Measurements from ENCODE around the gene ELAPOR2.

DNA sequence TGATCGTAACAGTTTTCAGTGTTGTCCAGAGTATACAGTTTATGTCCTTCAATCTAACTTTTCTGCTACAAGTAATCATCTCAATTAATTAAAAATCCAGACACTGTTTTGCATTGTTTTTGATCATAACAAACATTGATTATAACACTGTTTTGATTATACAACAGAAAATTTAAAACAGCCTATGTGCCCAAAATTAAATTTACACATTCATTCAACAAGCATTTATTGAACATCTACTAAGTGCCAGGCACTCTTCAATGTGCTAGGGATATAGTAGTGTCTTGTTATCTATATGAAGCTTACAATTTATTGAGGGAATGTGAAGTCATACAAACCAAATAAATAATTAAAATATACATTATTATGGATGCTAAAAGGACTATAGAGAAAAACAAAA lies 10.6 kb downstream of the ELAPOR2 start:
- TF ChIP-seq, protein P1, sequence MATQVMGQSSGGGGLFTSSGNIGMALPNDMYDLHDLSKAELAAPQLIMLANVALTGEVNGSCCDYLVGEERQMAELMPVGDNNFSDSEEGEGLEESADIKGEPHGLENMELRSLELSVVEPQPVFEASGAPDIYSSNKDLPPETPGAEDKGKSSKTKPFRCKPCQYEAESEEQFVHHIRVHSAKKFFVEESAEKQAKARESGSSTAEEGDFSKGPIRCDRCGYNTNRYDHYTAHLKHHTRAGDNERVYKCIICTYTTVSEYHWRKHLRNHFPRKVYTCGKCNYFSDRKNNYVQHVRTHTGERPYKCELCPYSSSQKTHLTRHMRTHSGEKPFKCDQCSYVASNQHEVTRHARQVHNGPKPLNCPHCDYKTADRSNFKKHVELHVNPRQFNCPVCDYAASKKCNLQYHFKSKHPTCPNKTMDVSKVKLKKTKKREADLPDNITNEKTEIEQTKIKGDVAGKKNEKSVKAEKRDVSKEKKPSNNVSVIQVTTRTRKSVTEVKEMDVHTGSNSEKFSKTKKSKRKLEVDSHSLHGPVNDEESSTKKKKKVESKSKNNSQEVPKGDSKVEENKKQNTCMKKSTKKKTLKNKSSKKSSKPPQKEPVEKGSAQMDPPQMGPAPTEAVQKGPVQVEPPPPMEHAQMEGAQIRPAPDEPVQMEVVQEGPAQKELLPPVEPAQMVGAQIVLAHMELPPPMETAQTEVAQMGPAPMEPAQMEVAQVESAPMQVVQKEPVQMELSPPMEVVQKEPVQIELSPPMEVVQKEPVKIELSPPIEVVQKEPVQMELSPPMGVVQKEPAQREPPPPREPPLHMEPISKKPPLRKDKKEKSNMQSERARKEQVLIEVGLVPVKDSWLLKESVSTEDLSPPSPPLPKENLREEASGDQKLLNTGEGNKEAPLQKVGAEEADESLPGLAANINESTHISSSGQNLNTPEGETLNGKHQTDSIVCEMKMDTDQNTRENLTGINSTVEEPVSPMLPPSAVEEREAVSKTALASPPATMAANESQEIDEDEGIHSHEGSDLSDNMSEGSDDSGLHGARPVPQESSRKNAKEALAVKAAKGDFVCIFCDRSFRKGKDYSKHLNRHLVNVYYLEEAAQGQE (IDR thresholded peaks at IDR 0.05; ENCODE audit: insufficient replicate concordance, low read depth) = no peak
- TF ChIP-seq POLR2AphosphoS5 (IDR thresholded peaks at IDR 0.05; ENCODE audit: low read depth) = no peak
- TF ChIP-seq, protein P2, sequence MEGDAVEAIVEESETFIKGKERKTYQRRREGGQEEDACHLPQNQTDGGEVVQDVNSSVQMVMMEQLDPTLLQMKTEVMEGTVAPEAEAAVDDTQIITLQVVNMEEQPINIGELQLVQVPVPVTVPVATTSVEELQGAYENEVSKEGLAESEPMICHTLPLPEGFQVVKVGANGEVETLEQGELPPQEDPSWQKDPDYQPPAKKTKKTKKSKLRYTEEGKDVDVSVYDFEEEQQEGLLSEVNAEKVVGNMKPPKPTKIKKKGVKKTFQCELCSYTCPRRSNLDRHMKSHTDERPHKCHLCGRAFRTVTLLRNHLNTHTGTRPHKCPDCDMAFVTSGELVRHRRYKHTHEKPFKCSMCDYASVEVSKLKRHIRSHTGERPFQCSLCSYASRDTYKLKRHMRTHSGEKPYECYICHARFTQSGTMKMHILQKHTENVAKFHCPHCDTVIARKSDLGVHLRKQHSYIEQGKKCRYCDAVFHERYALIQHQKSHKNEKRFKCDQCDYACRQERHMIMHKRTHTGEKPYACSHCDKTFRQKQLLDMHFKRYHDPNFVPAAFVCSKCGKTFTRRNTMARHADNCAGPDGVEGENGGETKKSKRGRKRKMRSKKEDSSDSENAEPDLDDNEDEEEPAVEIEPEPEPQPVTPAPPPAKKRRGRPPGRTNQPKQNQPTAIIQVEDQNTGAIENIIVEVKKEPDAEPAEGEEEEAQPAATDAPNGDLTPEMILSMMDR (IDR thresholded peaks at IDR 0.05; ENCODE audit: insufficient read depth, low read length) = no peak
- TF ChIP-seq GABPA (IDR thresholded peaks at IDR 0.05; ENCODE audit: low read depth) = no peak
- no peak for TF ChIP-seq SPI1 (IDR thresholded peaks at IDR 0.05; ENCODE audit: borderline replicate concordance, low read depth)
